Glomerular endothelial cell (primary cell): ENCODE results near the gene GATA5. TPM values are rescaled to one million over a fixed set of nuclear protein-coding genes. Genes with fewer than 3 reads are reported as not detected.
A peak's percentile ranks its signal among the peaks of the same experiment; 100 is the strongest.
"Not testable (repeated sequence)": the region's sequence is repeated elsewhere in the genome, so short reads cannot be mapped to it uniquely, and the experiment has no call there.

Experiments
- DNase-seq: peaks from one replicate; pipeline ENCODE4 v3.0.0-alpha.2; 2011; ENCODE audit warnings: low read depth, low spot score; ENCODE audit errors: extremely low read depth
- total RNA-seq: library from RNA; depleted of rRNA; stranded (reverse); fragments of >200 nt; gene quantifications from 2 replicates; pipeline ENCODE4 v1.2.3, GENCODE V29; 2015

GATA5 gene
- total RNA-seq, 1 donor from 2014 or later: not detected

DNA sequence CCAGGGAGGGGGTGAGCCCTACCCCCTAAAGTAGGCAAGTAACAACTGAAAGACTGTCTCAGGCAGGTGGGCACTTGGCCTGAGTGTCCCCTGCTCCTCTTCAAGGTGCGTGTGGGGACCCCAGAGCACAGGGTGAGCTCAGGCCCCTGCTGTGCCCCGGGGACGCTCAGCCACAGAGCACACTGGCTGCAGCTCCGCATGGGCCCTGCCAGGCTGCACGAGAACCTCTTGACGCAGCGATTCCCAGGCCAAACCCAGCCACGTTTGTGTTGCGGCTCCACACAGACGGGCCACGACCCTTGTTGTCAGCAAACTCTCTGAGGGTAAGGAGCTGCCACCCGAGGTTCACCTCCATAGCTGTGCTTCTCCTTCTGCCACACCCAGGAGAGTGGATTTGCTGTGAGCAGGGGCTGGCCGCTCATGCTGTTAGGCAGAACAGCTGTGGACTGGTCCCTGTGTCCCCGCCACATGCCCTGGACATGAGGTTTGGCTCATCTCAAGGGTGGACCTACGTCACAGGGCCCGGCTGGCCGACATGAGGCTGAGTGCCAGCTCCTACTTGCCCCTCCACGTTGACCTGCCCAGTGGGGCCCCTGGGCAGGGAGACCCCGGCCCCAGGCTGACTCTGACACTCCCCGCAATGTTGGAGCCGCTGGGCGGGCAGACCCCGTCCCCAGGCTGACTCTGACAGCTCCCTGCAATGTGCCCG is 29.7 kb upstream of the GATA5 start:
- DNase-seq: no peak

- DNase-seq: no peak
Observed at GRCh38 chr20:62504323-62504722, 28.5 kb upstream of the GATA5 start.

DNA sequence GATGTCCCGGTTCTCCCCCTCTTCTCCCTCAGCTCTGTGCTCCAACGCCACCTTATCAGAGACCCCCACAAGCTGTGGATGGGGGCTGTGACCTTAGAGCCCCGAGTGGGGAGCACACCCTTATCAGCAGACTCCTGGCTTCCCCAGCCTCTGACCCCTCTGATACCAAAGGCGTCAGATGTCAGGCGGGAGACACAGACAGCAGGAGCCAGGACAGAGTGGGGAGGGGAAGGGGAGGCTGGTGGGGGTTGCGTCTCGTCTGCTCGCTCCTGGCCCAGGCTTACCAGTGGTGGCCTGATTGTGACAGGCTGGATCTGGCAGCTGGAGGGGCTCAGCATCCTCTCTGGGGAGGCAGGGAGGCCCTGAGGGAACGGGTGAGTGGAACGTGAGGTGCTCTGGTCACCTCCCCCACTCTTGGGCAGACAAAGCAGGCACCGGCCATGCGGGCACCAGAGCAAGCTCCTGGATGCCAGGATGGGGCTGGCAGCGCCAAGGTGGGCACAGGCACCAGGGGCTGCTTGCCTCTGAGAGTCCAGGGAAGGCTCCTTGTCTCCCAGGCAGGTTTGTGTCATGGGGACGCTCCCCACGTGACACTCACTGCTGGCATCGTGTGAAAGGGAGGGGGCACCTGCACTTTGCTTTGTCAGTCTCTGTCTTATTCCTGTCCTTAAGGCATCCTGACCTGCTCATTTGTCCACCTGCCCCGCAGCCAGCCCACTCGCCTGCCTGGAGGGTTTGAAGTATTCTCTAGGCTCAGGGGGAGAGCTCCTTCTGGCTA is 27.8 kb upstream of the GATA5 start:
- no peak for DNase-seq

- no peak for DNase-seq
Observed at GRCh38 chr20:62502496-62503095, 26.8 kb upstream of the GATA5 start.

DNA sequence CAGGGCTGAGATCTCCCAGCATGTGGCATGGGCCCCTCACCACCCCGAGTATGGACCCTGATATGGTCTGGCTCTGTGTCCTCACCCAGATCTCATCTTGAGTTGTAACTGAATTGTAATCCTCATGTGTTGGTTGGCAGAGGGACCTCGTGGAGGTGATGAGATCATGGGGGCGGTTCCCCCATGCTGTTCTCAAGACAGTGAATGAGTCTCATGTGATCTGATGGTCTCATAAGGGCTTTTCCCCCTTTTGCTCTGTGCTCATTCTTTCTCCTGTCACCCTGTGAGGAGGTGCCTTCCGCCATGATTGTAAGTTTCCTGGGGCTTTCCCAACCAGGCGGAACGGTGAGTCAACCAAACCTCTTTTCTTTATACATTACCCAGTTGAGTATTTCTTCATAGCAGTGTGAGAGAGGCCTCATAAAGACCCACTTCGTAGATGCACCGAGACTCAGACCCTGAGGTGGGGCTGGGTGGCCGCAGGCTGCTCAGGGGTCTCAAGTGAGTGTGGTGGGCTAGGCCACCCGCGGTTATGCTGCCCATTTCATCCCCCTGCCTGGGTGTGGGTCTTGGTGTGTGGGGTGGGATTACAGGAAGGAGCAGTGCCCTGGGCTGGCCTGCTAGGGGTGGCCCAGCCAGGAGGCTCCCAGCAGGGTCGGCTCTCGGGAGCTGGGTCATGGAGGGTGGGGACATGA is 26.2 kb upstream of the GATA5 start:
- DNase-seq: peak; percentile 47

DNA sequence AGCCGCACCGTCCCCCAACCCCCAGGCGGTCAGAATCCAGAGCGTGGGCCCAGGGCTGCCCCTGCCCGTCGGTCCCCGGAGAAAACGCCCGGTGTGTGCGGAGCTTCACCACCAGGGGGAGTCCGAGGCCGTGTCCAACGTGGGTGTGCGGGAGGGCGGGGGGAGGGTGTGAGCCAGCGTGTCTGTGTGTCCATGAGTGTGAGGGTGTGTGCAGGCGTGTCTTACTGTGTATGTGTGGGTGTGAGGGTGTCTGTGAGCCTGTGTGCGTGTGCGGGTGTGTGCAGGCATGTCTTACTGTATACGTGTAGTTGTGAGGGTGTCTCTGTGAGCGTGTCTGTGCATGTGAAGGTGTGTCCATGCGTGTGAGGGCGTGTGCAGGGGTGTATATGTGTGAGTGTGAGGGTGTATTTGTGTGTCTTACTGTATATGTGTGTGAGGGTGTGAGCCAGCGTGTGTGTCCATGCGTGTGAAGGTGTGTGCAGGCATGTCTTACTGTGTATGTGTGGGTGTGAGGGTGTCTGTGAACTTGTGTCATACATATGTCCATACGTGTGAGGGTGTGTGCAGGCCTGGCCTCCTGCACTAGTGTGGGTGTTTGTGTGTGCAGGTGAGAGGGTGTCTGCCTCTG is 24.6 kb upstream of the GATA5 start:
- peak; percentile 14 for DNase-seq

- DNase-seq: no peak
Observed at GRCh38 chr20:62499758-62500236, 24.0 kb upstream of the GATA5 start.

DNA sequence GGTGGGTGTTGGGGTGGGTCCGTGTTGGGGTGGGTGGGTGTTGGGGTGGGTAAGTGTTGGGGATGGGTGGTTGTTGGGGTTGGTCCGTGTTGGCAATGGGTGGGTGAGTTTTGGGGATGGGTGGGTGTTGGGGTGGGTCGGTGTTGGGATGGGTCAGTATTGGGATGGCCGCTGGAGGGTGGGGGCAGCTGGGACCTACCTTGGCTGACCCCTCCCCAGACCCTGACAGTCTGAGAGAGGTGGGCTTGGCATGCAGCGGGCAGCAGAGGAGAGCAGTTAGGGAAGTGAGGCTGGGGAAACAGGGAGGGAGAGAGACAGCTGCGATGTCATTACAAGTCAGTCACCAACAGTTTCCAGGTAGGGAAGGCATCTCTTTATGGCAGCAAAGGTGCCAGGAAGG is 23.1 kb upstream of the GATA5 start:
- no peak for DNase-seq

- DNase-seq: no peak
Observed at GRCh38 chr20:62496568-62497218, 20.9 kb upstream of the GATA5 start.

DNA sequence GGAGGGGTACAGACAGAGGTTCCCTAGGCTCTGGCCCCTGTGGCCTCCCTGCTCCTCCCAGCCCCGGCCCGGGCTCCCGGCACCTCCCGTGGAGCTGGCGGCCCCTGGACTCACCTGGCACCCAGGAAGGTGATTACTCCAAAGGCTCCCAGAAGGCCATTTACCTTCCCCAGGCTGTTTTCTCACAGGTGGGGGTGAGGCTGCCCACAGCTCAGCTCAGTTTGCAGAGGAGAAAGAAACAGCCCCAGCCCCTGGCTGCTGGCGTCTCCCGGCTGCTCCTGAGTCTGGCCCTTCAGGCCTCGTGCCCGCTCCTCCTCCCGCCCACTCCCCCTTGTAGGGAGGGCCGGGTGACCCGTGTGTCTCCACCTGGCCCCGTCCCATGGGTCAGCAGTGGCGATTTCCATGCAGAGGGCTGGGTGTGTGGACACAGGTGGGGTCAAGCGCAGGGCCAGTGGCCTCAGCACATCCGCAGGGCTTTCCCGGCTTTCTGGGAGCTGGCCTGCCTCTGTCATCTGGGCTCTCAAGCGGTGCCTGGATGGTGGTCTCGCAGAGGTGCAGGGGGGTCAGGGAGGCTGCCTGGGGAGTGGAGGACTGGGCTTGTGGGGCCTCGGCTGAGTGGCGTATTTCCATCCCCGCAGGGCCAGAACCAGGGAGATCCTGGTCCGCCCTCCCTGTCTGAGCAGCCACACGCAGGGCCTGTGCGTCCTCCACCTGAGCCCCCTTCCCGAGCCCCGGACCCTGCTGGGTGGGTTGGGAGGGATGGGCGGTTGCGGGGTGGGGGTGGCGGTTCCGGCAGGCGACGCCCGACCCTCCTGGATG is 20.2 kb upstream of the GATA5 start:
- DNase-seq: no peak

- DNase-seq: no peak
Observed at GRCh38 chr20:62494980-62495748, 19.4 kb upstream of the GATA5 start.

GRCh38 chr20:62494537-62494936 is 18.7 kb upstream of the GATA5 start:
- DNase-seq: no peak

DNA sequence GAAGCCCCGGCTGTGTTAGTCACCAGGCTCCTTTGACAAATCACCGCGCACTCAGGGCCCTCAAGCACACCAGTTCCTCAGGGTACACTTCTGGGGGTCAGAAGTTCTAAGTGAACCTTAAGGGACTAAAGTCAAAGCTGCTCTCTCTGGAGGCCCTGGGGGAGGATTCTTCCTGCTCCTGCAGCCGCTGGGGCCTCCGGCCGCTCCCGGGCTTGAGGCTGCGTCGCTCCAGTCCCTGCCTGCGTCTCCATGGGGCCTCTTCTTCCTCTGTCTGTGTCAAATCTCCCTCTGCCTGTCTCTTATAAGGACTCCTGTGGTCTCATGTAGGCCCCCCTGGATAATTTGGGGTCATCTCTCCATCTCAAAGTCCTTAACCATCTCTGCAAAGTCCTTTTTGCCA is 18.1 kb upstream of the GATA5 start:
- no peak for DNase-seq

DNA sequence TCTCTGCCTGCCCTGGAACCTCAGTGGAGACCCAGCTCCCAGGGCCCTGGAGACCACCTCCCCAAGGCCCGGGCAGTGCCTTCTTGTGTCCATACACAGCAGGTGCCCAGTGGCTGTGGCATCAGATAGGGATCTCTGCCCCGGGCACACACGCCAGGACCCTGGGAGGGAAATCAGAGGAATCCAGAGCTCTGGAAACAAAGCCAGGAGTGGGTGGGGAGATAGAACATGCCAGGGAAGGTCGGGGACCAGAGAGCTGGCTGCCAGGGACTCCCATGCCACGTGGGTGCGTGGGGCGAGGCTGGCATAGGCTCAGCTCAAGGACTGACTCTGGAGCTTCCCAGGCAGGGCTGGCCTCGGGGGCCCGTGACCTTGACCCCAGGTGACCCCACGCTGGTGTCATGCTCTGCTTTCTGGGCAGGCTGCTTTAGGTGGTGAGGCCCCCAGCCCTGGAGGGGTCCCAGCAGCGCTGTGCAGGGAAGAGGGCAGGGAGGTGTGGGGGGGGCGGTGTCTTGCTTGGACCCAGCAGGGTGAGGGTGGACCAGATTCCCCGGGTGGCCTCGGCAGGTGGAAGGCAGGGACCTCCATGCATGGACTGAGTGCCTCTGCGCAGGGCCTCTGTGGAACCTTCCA is 17.6 kb upstream of the GATA5 start:
- no peak for DNase-seq

- no peak for DNase-seq
Observed at GRCh38 chr20:62492711-62493110, 16.9 kb upstream of the GATA5 start.

DNA sequence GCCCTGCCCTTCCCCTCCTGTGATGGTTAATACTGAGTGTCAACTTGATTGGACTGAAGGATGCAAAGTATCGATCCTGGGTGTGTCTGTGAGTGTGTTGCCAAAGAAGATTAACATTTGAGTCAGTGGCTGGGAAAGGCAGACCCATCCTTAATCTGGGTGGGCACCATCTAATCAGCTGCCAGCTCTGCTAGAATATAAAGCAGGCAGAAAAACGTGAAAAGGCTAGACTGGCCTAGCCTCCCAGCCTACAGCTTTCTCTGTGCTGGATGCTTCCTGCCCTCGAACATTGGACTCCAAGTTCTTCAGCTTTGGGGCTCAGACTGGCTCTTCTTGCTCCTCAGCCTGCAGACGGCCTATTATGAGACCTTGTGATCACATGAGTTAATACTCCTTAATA is 15.0 kb upstream of the GATA5 start:
- DNase-seq: not testable (repeated sequence)

DNA sequence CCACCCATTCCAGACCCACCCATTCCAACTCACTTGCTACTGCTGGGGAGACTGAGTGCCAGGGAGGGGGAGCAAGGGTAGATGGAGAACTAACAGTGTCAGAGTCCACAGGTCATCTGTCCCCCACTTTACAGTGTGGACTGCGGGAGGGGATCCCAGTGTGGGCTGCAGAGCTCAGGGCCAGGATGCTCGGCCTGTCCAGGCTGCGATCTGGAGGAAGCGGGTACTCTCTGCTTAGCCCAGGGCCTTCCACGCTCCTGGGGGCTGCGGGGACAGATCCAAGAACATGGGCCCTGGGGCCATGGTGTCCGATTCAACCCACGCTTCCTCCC is 14.1 kb upstream of the GATA5 start:
- DNase-seq: no peak

- no peak for DNase-seq
Observed at GRCh38 chr20:62489186-62489931, 13.6 kb upstream of the GATA5 start.
